OCI-LY7 (cell line): ENCODE measurements around the gene COL23A1. TPM values are rescaled to one million over a fixed set of nuclear protein-coding genes. Genes with fewer than 3 reads are reported as not detected.

Experiments used
- BruUV-seq: library from RNA; stranded (reverse); fragments of 400-500 nt; replicated peaks from 2 replicates; lab custom pipeline; 2021; lab: Mats Ljungman, UMichigan
- CTCF ChIA-PET: fragments of 300-600 bp; sonication (Branson Sonifier 250); formaldehyde crosslinking; loops from one replicate; lab custom pipeline; 2022; ENCODE audit warnings: antibody characterized with exemption; ENCODE audit not compliant: unreplicated experiment; lab: Charles Lee
- POLR2A ChIA-PET: fragments of 300-600 bp; sonication (Branson Sonifier 250); formaldehyde crosslinking; loops from one replicate; lab custom pipeline; 2022; ENCODE audit warnings: antibody characterized with exemption; lab: Charles Lee
- DNase-seq: peaks from one replicate; pipeline ENCODE4 v3.0.0-alpha.2; 2015; ENCODE audit warnings: low spot score
- H2AFZ ChIP-seq: fragments of 200-600 bp; sonication (generic), shearing (Covaris generic); 2 replicates; pipeline ENCODE4 v1.6.1; 2014; ENCODE audit warnings: mild to moderate bottlenecking, antibody characterized with exemption, low read length, moderate library complexity
- H3K27ac ChIP-seq: fragments of 200-600 bp; sonication (generic); 2 replicates; pipeline ENCODE4 v1.5.1; 2014; ENCODE audit warnings: mixed run types, low read depth, mild to moderate bottlenecking, moderate library complexity, low read length, inconsistent platforms; ENCODE audit not compliant: poor library complexity, severe bottlenecking
- H3K36me3 ChIP-seq: fragments of 200-600 bp; sonication (generic); 2 replicates; pipeline ENCODE4 v1.6.1; 2014; ENCODE audit warnings: mild to moderate bottlenecking, antibody characterized with exemption, low read length, moderate library complexity, mixed read lengths; ENCODE audit not compliant: insufficient read depth
- H3K4me1 ChIP-seq: fragments of 200-600 bp; sonication (generic); 2 replicates; pipeline ENCODE4 v1.5.1; 2014; ENCODE audit warnings: mild to moderate bottlenecking, low read length; ENCODE audit not compliant: insufficient read depth, poor library complexity, severe bottlenecking
- H3K4me2 ChIP-seq: fragments of 200-600 bp; sonication (generic); 2 replicates; pipeline ENCODE4 v1.6.1; 2014; ENCODE audit warnings: mild to moderate bottlenecking, low read length
- H3K4me3 ChIP-seq: fragments of 200-600 bp; sonication (generic); 2 replicates; pipeline ENCODE4 v1.5.1; 2014; ENCODE audit warnings: mild to moderate bottlenecking, low read depth, low read length; ENCODE audit not compliant: poor library complexity, severe bottlenecking
- H3K79me2 ChIP-seq: fragments of 200-600 bp; sonication (generic); 2 replicates; pipeline ENCODE4 v1.6.1; 2016; ENCODE audit warnings: low read depth, mild to moderate bottlenecking, low read length, moderate library complexity, mixed read lengths; ENCODE audit not compliant: insufficient read depth
- H3K9me2 ChIP-seq: fragments of 200-600 bp; sonication (generic); 2 replicates; pipeline ENCODE4 v1.6.1; 2016; ENCODE audit warnings: mild to moderate bottlenecking, low read length, mixed read lengths; ENCODE audit not compliant: insufficient read depth
- H3K9me3 ChIP-seq: fragments of 200-600 bp; sonication (generic); 2 replicates; pipeline ENCODE4 v1.6.1; 2014; ENCODE audit warnings: mild to moderate bottlenecking, mixed run types, low read length, mixed read lengths
- H4K20me1 ChIP-seq: fragments of 200-600 bp; sonication (generic); 2 replicates; pipeline ENCODE4 v1.6.1; 2014; ENCODE audit warnings: mild to moderate bottlenecking, antibody characterized with exemption, low read length, moderate library complexity, mixed read lengths; ENCODE audit not compliant: insufficient read depth
- EZH2phosphoT487 ChIP-seq: fragments of 200-600 bp; sonication (generic); IDR thresholded peaks from 2 replicates; pipeline ENCODE4 v1.6.1; 2018; ENCODE audit warnings: low read depth, borderline replicate concordance, mild to moderate bottlenecking, mixed run types, antibody characterized with exemption, low read length, moderate library complexity, mixed read lengths
- intact Hi-C: fragments of 100-400 bp; cut with micrococcal nuclease; formaldehyde crosslinking; loops from one replicate; pipeline ENCODE4 v1.10.0; 2022; ENCODE audit not compliant: unreplicated experiment
- total RNA-seq, 2 experiments: library from RNA; depleted of rRNA in 1 of 2; stranded (reverse); fragments of >200 nt in 1 of 2; shearing (Covaris generic) in 1 of 2; gene quantifications; 2 replicates each; pipeline ENCODE4 v1.2.3, GENCODE V29; 2014 to 2022
- TF ChIP-seq, protein P1 (sequence below): fragments of 200-600 bp; sonication (generic); conservative IDR thresholded peaks from 2 replicates; pipeline ENCODE4 v1.5.1; 2014; ENCODE audit warnings: mild to moderate bottlenecking, antibody characterized with exemption, low read length, moderate library complexity, mixed read lengths

Gene COL23A1
- total RNA-seq, 2 experiments from 2014 or later: 0.53 TPM; not detected in 1

DNA sequence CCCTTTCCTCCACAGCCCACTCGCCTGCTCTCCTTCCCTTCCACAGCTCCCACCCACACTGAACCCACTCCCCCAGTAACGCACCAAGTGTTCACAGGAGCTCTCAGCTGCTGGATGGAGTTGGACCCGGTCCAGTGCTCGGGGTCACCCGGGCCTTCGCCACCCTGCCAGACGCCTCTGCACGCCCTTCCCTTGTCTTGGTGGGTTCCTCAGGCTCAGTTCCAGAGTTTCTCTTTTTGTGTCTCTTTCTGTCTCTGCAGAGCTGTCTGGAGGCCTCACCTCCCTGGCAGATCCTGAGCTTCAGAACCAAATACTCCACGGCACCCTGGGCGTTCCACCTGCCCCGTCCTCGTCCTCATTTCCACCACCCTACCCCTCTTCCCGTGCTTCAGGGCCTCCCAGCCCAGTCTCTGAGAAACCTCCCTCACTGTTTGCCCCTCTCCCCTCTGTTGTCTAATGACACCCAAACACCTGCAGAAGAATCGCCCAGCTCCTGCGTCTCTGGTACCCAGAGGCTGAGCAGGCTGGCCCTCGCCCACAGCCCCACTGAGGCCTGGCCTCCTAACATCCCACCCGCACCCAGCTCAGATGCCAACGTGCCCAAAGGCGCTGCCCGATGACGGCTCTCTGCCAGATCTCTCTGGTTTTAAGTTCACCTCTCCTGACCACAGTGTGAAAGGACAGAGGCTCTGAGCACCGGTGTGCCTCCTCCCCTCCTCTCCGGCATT is 74.3 kb downstream of the COL23A1 start:
- BruUV-seq: no TSS peak
- H4K20me1 ChIP-seq: no peaks in the 10 kb centered on the region
- no peak overlapping the region for H3K27ac ChIP-seq
- no peak overlapping the region for H2AFZ ChIP-seq
- H3K36me3 ChIP-seq: no peaks in the 10 kb centered on the region
- no peaks in the 10 kb centered on the region for H3K4me1 ChIP-seq
- TF ChIP-seq EZH2phosphoT487: no peak
- TF ChIP-seq, protein P1, sequence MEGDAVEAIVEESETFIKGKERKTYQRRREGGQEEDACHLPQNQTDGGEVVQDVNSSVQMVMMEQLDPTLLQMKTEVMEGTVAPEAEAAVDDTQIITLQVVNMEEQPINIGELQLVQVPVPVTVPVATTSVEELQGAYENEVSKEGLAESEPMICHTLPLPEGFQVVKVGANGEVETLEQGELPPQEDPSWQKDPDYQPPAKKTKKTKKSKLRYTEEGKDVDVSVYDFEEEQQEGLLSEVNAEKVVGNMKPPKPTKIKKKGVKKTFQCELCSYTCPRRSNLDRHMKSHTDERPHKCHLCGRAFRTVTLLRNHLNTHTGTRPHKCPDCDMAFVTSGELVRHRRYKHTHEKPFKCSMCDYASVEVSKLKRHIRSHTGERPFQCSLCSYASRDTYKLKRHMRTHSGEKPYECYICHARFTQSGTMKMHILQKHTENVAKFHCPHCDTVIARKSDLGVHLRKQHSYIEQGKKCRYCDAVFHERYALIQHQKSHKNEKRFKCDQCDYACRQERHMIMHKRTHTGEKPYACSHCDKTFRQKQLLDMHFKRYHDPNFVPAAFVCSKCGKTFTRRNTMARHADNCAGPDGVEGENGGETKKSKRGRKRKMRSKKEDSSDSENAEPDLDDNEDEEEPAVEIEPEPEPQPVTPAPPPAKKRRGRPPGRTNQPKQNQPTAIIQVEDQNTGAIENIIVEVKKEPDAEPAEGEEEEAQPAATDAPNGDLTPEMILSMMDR: no peak
- no peak overlapping the region for H3K4me3 ChIP-seq
- ChIA-PET POLR2A (no interaction called here), CTCF (no interaction called here)
- intact Hi-C loops: no loop called here
- H3K9me3 ChIP-seq: no peaks in the 10 kb centered on the region
- H3K9me2 ChIP-seq: no peaks in the 10 kb centered on the region
- no peak for DNase-seq
- no peaks in the 10 kb centered on the region for H3K79me2 ChIP-seq
- no peak overlapping the region for H3K4me2 ChIP-seq

DNA sequence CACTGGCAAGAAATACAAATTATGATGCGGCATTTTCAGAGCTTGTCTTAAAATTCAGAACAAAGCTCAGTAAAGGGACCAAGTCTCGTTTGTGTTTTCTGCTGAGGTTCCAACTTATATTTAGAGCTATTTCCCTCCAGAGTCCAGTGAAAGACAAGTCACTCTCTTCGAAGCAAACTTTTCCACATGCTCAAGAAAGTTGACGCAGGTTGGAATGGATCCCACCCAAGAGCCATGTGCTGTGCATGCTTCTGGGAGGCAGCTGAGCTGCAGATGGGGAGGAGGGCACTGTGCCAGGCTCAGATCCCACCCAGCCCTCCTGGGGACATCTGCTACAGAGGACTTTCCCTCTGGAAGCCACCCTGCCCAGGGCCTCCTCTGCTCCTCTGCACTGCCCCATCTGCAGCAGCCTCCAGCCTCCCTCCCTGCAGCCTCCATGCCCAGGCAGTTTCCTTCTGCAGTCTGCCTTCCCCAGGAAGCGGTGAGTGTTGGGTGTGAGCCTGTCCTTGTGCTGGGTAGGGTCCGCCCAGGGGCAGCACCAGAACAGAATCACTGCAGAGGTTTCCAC is 75.3 kb downstream of the COL23A1 start:
- no TSS peak for BruUV-seq
- Histone ChIP-seq H3K79me2 (no peaks in the 10 kb centered on the region), H3K36me3 (no peaks in the 10 kb centered on the region), H3K4me3 (no peak overlapping the region), H3K9me2 (no peaks in the 10 kb centered on the region), H3K4me1 (no peaks in the 10 kb centered on the region), H4K20me1 (no peaks in the 10 kb centered on the region), H3K9me3 (no peaks in the 10 kb centered on the region), H2AFZ (no peak overlapping the region), H3K27ac (no peak overlapping the region), H3K4me2 (no peak overlapping the region)
- CTCF ChIA-PET: no interaction called here
- TF ChIP-seq, protein P1: no peak
- TF ChIP-seq EZH2phosphoT487: no peak
- POLR2A ChIA-PET: interaction anchor here (0.6 kb wide), 1 partner anchor 8 kb away, joined by 3 read pairs; no protein-coding TSS in a partner anchor
- intact Hi-C loops: no loop called here
- no peak for DNase-seq

DNA sequence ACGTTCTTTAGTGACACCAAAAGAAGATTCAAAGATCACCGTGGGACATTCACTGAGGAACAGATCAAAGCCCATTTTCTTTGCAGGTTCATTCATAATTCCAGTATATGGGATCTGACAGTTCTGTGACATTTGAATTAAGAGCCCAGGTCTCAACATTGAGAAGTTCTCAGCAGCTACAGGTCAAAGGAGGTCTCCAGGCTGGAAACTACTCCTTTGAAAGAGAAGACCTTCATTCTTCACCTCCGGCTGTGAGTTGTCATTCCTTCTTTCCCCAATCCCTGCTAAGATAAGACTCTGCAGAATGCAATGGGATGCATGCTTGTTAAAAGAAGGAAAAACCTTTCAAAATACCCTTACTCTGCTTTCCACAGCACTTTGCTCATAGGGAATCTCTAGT is 79.0 kb downstream of the COL23A1 start:
- no peaks in the 10 kb centered on the region for H3K36me3 ChIP-seq
- CTCF ChIA-PET: no interaction called here
- no TSS peak for BruUV-seq

More for the DNA sequence above, 79.0 kb downstream of the COL23A1 start:
- no peak overlapping the region for H3K4me2 ChIP-seq
- H3K27ac ChIP-seq: no peak overlapping the region
- no peak overlapping the region for H3K4me3 ChIP-seq
- TF ChIP-seq EZH2phosphoT487: no peak
- TF ChIP-seq, protein P1: no peak
- no peaks in the 10 kb centered on the region for H3K4me1 ChIP-seq
- no peaks in the 10 kb centered on the region for H4K20me1 ChIP-seq
- POLR2A ChIA-PET: no interaction called here
- intact Hi-C loops: no loop called here
- H3K79me2 ChIP-seq: no peaks in the 10 kb centered on the region
- DNase-seq: no peak
- no peaks in the 10 kb centered on the region for H3K9me2 ChIP-seq
- no peak overlapping the region for H2AFZ ChIP-seq
- H3K9me3 ChIP-seq: no peaks in the 10 kb centered on the region; the same call in 1 of the 2 replicates
